K562 (cell line): ENCODE measurements around the gene MAMDC2. TPM values are rescaled to one million over a fixed set of nuclear protein-coding genes. Genes with fewer than 3 reads are reported as not detected.

ENCODE experiments used
- ATAC-seq: fragments of 200-7000 bp; cut with Tn5 transposase; 3 replicates; pipeline ENCODE4 v1.9.1; 2020; ENCODE audit warnings: moderate library complexity
- BruUV-seq: library from RNA; stranded (reverse); fragments of 400-500 nt; replicated peaks from 2 replicates; lab custom pipeline; 2021; lab: Mats Ljungman, UMichigan
- CTCF ChIA-PET: fragments of 300-600 bp; formaldehyde crosslinking; extraction: SDS; loops from one replicate; lab custom pipeline; 2021; ENCODE audit warnings: low intra/inter-chr PET ratio; lab: Yijun Ruan, JAX
- POLR2A ChIA-PET: fragments of 300-600, 350-650 bp; sonication (Branson Sonifier 250); formaldehyde crosslinking; extraction: SDS; loops from one replicate; lab custom pipeline; 2021; ENCODE audit warnings: antibody characterized with exemption, inconsistent platforms; lab: Yijun Ruan, JAX
- DNase-seq, 4 experiments: peaks; one replicate each; pipeline versions ENCODE4 v3.0.0 to v3.0.0-alpha.2; 2011 to 2018; ENCODE audit warnings: low spot score in 3 of 4, mixed read lengths in 3 of 4; ENCODE audit errors: extremely low read depth in 1 of 4
- FAIRE-seq: peaks from 2 replicates; lab custom pipeline; 2011; peaks lifted over from hg19 to GRCh38; lab: Jason Lieb, UNC
- H2AFZ ChIP-seq: 2 replicates; pipeline ENCODE4 v1.6.0; 2011; ENCODE audit warnings: low read depth, low read length, control low read depth, inconsistent platforms
- H3K27ac ChIP-seq: fragments of 200-600 bp; 3 replicates; pipeline ENCODE4 v1.8.0; 2011; ENCODE audit warnings: low read depth, mild to moderate bottlenecking, control low read depth, inconsistent platforms, low read length, moderate library complexity, mixed read lengths; ENCODE audit errors: extremely low read depth
- H3K27me3 ChIP-seq, 2 experiments: fragments of 300-600 bp in 1 of 2; 2 replicates in 1 of 2; 3 replicates in 1 of 2; pipeline versions ENCODE4 v1.6.0 to v1.8.0; 2011; ENCODE audit warnings: inconsistent platforms in 2 of 2, low read length in 2 of 2, mild to moderate bottlenecking in 1 of 2, mixed read lengths in 1 of 2, moderate library complexity in 1 of 2; ENCODE audit not compliant: control insufficient read depth in 2 of 2, insufficient read depth in 2 of 2
- H3K36me3 ChIP-seq: fragments of 300-600 bp; 3 replicates; pipeline ENCODE4 v1.8.0; 2011; ENCODE audit warnings: mild to moderate bottlenecking, low read length, inconsistent platforms; ENCODE audit not compliant: control insufficient read depth, insufficient read depth
- H3K4me1 ChIP-seq, 2 experiments: fragments of 200-600 bp in 1 of 2; replicated peaks in 1 of 2; 2 replicates in 1 of 2; 3 replicates in 1 of 2; pipeline versions ENCODE4 v1.5.1 to v1.8.0; 2011; ENCODE audit warnings: inconsistent platforms in 2 of 2, low read length in 2 of 2, mild to moderate bottlenecking in 1 of 2, mixed read lengths in 1 of 2, moderate library complexity in 1 of 2; ENCODE audit not compliant: control insufficient read depth in 2 of 2, insufficient read depth in 2 of 2
- H3K4me2 ChIP-seq: 2 replicates; pipeline ENCODE4 v1.6.1; 2011; ENCODE audit warnings: low read length, control low read depth, inconsistent platforms, mixed read lengths; ENCODE audit not compliant: insufficient read depth
- H3K4me3 ChIP-seq: fragments of 200-600 bp; sonication (generic), shearing (Covaris generic); 2 replicates; pipeline ENCODE4 v1.5.1; 2016; ENCODE audit warnings: control low read depth, inconsistent platforms
- H3K79me2 ChIP-seq: fragments of 200-600 bp; 3 replicates; pipeline ENCODE4 v1.8.0; 2011; ENCODE audit warnings: low read length, inconsistent platforms; ENCODE audit not compliant: control insufficient read depth, insufficient read depth
- H3K9ac ChIP-seq, 2 experiments: 2 replicates each; pipeline versions ENCODE4 v1.6.0 to v1.6.1; 2011; ENCODE audit warnings: low read depth in 2 of 2, low read length in 2 of 2, control low read depth in 1 of 2, inconsistent platforms in 1 of 2, mild to moderate bottlenecking in 1 of 2, mixed read lengths in 1 of 2; ENCODE audit not compliant: insufficient read depth in 1 of 2
- H3K9me1 ChIP-seq: one replicate; pipeline ENCODE4 v1.6.0; 2011; ENCODE audit warnings: inconsistent platforms, mild to moderate bottlenecking, low read length, moderate library complexity; ENCODE audit not compliant: control insufficient read depth, insufficient read depth
- H3K9me3 ChIP-seq: replicated peaks from 2 replicates; pipeline ENCODE4 v1.5.1; 2011; ENCODE audit warnings: low read depth, low read length, inconsistent platforms; ENCODE audit not compliant: control insufficient read depth, insufficient read depth
- H4K20me1 ChIP-seq: replicated peaks from 2 replicates; pipeline ENCODE4 v1.6.1; 2011; ENCODE audit warnings: low read length, inconsistent platforms, mixed read lengths; ENCODE audit not compliant: control insufficient read depth, insufficient read depth
- AFF1 ChIP-seq, 2 experiments: fragments of 450-650 bp; IDR thresholded peaks; 2 replicates each; pipeline ENCODE4 v1.6.1; 2018; ENCODE audit warnings: mild to moderate bottlenecking in 2 of 2, low read depth in 1 of 2; ENCODE audit not compliant: partially characterized antibody in 2 of 2
- MBD1 ChIP-seq: fragments of 250-450 bp; sonication (Bioruptor Pico); IDR thresholded peaks from 2 replicates; pipeline ENCODE4 v1.8.0; 2022; ENCODE audit warnings: inconsistent platforms
- SMARCB1 ChIP-seq: IDR thresholded peaks from 2 replicates; pipeline ENCODE4 v1.6.1; 2011; ENCODE audit warnings: improper control_type of control experiment, low read depth; ENCODE audit not compliant: insufficient read length
- SPI1 ChIP-seq: IDR thresholded peaks from 2 replicates; pipeline ENCODE4 v1.6.1; 2011; ENCODE audit warnings: low read depth, low read length, control low read depth, borderline replicate concordance
- WGBS: fragments of 100-300 bp; shearing (Covaris generic); methylation state at CpG from one replicate; pipeline ENCODE4 v1.1.6; 2016; ENCODE audit warnings: low coverage, mixed read lengths; ENCODE audit not compliant: insufficient coverage; ENCODE audit errors: missing lambda C conversion rate; 5-methylcytosine and 5-hydroxymethylcytosine counted together
- in situ Hi-C: fragments of 300-500 bp; cut with MboI; formaldehyde crosslinking; loops from 4 replicates; pipeline ENCODE4 v1.15.0; 2018; ENCODE audit warnings: inconsistent platforms, mixed read lengths
- intact Hi-C: fragments of 100-400 bp; cut with micrococcal nuclease; formaldehyde crosslinking; loops from 2 replicates; pipeline ENCODE4 v1.14.2; 2022
- polyA plus RNA-seq, 8 experiments: library from polyadenylated mRNA; depleted of rRNA in 4 of 8; stranded (reverse) in 5 of 8; unstranded in 3 of 8; fragments of >200 nt; fragmentation: Nextera tagmentation in 2 of 8; fragmentation: Illumina TruSeq in 1 of 8; extraction: Ambion mirVana in 2 of 8; extraction: Trizol in 1 of 8; gene quantifications; 2 replicates each; pipeline versions ENCODE4 v1.2.1 to v1.2.3, GENCODE V29; 2011 to 2014; ENCODE audit warnings: inconsistent platforms in 1 of 8, missing spikeins in 1 of 8
- total RNA-seq, 7 experiments: library from RNA; depleted of rRNA in 6 of 7; stranded (reverse); fragments of >200 nt in 6 of 7; fragmentation: Illumina TruSeq in 2 of 7; extraction: Trizol in 2 of 7; gene quantifications; 2 replicates each; pipeline versions ENCODE4 v1.2.1 to v1.2.3, GENCODE V29; 2011 to 2021; ENCODE audit warnings: low replicate concordance in 1 of 7
- TF ChIP-seq, protein P1 (sequence below): IDR thresholded peaks from 2 replicates; pipeline ENCODE4 v1.6.1; 2012; ENCODE audit warnings: low read depth, low read length, improper control_type of control experiment, borderline replicate concordance
- TF ChIP-seq, protein P2 (sequence below): fragments of 450-650 bp; IDR thresholded peaks from 2 replicates; pipeline ENCODE4 v1.6.1; 2016; ENCODE audit warnings: missing biosample characterization, missing genetic modification characterization

MAMDC2 gene
- total and polyA plus RNA-seq, 9 of the 15 experiments (the other 6 are each of a cell fraction or from before 2014, with no cell fraction given) = 0.01 to 0.03 TPM; not detected in 7

- TF ChIP-seq, protein P1, sequence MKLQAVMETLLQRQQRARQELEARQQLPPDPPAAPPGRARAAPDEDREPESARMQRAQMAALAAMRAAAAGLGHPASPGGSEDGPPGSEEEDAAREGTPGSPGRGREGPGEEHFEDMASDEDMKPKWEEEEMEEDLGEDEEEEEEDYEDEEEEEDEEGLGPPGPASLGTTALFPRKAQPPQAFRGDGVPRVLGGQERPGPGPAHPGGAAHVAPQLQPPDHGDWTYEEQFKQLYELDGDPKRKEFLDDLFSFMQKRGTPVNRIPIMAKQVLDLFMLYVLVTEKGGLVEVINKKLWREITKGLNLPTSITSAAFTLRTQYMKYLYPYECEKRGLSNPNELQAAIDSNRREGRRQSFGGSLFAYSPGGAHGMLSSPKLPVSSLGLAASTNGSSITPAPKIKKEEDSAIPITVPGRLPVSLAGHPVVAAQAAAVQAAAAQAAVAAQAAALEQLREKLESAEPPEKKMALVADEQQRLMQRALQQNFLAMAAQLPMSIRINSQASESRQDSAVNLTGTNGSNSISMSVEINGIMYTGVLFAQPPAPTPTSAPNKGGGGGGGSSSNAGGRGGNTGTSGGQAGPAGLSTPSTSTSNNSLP = no peak
These were observed 1.1 kb downstream of the MAMDC2 start (continued) for GRCh38 chr9:70044490-70045307.

- POLR2A ChIA-PET = interaction anchor here (0.6 kb wide), 1 partner anchor 214 kb away, joined by 3 read pairs; no protein-coding TSS in a partner anchor
- FAIRE-seq = no peak
- BruUV-seq = no TSS peak
These were observed 1.8 kb downstream of the MAMDC2 start for GRCh38 chr9:70045452-70045851.

More at GRCh38 chr9:70045452-70045851, 1.8 kb downstream of the MAMDC2 start:
- Histone ChIP-seq H3K9me3 (no peaks in the 10 kb centered on the region), H4K20me1 (no peaks in the 10 kb centered on the region; the same call in 1 of the 2 replicates), H3K27ac (no peak overlapping the region), H3K4me3 (no peak overlapping the region), H3K79me2 (no peaks in the 10 kb centered on the region), H3K36me3 (no peaks in the 10 kb centered on the region), H3K4me2 (no peak overlapping the region), H3K27me3 (peaks cover 6 to 37% of the 10 kb centered on the region in 2 experiments; a peak in 3 of 5 replicates), H3K9me1 (no peaks in the 10 kb centered on the region), H2AFZ (no peak overlapping the region), H3K4me1 (peaks cover 0 to 6% of the 10 kb centered on the region in 2 experiments; a peak in 1 of 5 replicates), H3K9ac (no peak overlapping the region)
- DNase-seq = no peak
- no peak for TF ChIP-seq SPI1
- TF ChIP-seq AFF1 (IDR thresholded peaks at IDR 0.05; ENCODE audit: low read depth in 1 of 2, partially characterized antibody in 2 of 2) = no peak
- TF ChIP-seq SMARCB1 = no peak
- TF ChIP-seq, protein P2, sequence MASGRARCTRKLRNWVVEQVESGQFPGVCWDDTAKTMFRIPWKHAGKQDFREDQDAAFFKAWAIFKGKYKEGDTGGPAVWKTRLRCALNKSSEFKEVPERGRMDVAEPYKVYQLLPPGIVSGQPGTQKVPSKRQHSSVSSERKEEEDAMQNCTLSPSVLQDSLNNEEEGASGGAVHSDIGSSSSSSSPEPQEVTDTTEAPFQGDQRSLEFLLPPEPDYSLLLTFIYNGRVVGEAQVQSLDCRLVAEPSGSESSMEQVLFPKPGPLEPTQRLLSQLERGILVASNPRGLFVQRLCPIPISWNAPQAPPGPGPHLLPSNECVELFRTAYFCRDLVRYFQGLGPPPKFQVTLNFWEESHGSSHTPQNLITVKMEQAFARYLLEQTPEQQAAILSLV (tag) = no peak
- no peak for TF ChIP-seq MBD1 (CRISPR knock-in tag)
- in situ Hi-C loops (no loop called here), intact Hi-C loops (no loop called here)
- CTCF ChIA-PET = no interaction called here
- WGBS = 4% methylated on average over 4 of the region's 4 CpGs
- ATAC-seq = no peak
